Fibroblast of lung (primary cell): ENCODE data around the gene TMEM106C. TPM values are rescaled to one million over a fixed set of nuclear protein-coding genes. Genes with fewer than 3 reads are reported as not detected.

ENCODE experiments used
- DNase-seq, 2 donors: peaks; one replicate each; pipeline versions ENCODE4 v3.0.0 to v3.0.0-alpha.2; 2010; ENCODE audit warnings: low read depth in 2 of 2
- H2AFZ ChIP-seq: 2 replicates; pipeline ENCODE4 v1.5.1; 2012; ENCODE audit warnings: low read length, control low read depth, inconsistent platforms
- H3K27ac ChIP-seq: 2 replicates; pipeline ENCODE4 v1.5.1; 2011; ENCODE audit warnings: low read length, control low read depth; ENCODE audit not compliant: insufficient read depth
- H3K27me3 ChIP-seq: 2 replicates; pipeline ENCODE4 v1.5.1; 2011; ENCODE audit warnings: mild to moderate bottlenecking, low read length; ENCODE audit not compliant: control insufficient read depth, insufficient read depth
- H3K36me3 ChIP-seq: 2 replicates; pipeline ENCODE4 v1.5.1; 2011; ENCODE audit warnings: low read length; ENCODE audit not compliant: control insufficient read depth, insufficient read depth
- H3K4me1 ChIP-seq: 2 replicates; pipeline ENCODE4 v1.5.1; 2011; ENCODE audit warnings: low read length; ENCODE audit not compliant: control insufficient read depth, insufficient read depth; ENCODE audit errors: extremely low read depth
- H3K4me2 ChIP-seq: 2 replicates; pipeline ENCODE4 v1.5.1; 2011; ENCODE audit warnings: low read length, control low read depth; ENCODE audit not compliant: insufficient read depth; ENCODE audit errors: extremely low read depth
- H3K4me3 ChIP-seq, 4 experiments: fragments of 200-600 bp in 1 of 4; sonication (generic) in 1 of 4; replicated peaks in 1 of 4; 2 replicates each; pipeline ENCODE4 v1.5.1; 2011 to 2016; ENCODE audit warnings: low read length in 4 of 4, low read depth in 3 of 4, mild to moderate bottlenecking in 3 of 4, control low read depth in 2 of 4, inconsistent platforms in 1 of 4, mixed read lengths in 1 of 4; ENCODE audit not compliant: insufficient read depth in 1 of 4; ENCODE audit errors: control extremely low read depth in 1 of 4
- H3K79me2 ChIP-seq: 2 replicates; pipeline ENCODE4 v1.5.1; 2012; ENCODE audit warnings: mild to moderate bottlenecking, low read length, inconsistent platforms; ENCODE audit not compliant: control insufficient read depth, insufficient read depth
- H3K9ac ChIP-seq: 2 replicates; pipeline ENCODE4 v1.5.1; 2011; ENCODE audit warnings: mild to moderate bottlenecking, low read length, control low read depth; ENCODE audit not compliant: insufficient read depth
- H3K9me3 ChIP-seq: 2 replicates; pipeline ENCODE4 v1.5.1; 2012; ENCODE audit warnings: low read depth, low read length; ENCODE audit not compliant: control insufficient read depth, insufficient read depth
- H4K20me1 ChIP-seq: 2 replicates; pipeline ENCODE4 v1.5.1; 2011; ENCODE audit warnings: low read length; ENCODE audit not compliant: control insufficient read depth, insufficient read depth; ENCODE audit errors: extremely low read depth
- CTCF ChIP-seq, 2 donors: IDR thresholded peaks in 1 of 2; conservative IDR thresholded peaks in 1 of 2; 1 replicate in 1 of 2; 2 replicates in 1 of 2; pipeline ENCODE4 v1.5.1; 2011 to 2012; ENCODE audit warnings: low read length in 2 of 2, control low read depth in 1 of 2, inconsistent platforms in 1 of 2, low read depth in 1 of 2, mild to moderate bottlenecking in 1 of 2
- EZH2 ChIP-seq: IDR thresholded peaks from 2 replicates; pipeline ENCODE4 v1.5.1; 2012; ENCODE audit warnings: low read length, control low read depth, mild to moderate bottlenecking; ENCODE audit errors: missing control alignments
- polyA plus RNA-seq, 2 donors: library from polyadenylated mRNA; depleted of rRNA in 1 of 2; stranded (reverse) in 1 of 2; unstranded in 1 of 2; fragments of >200 nt; gene quantifications; 2 replicates each; pipeline ENCODE4 v1.2.1, GENCODE V29; 2011 to 2012; ENCODE audit warnings: missing spikeins in 1 of 2
- total RNA-seq: library from RNA; depleted of rRNA; stranded (reverse); fragments of >200 nt; gene quantifications from 2 replicates; pipeline ENCODE4 v1.2.1, GENCODE V29; 2014

TMEM106C gene
- total and polyA plus RNA-seq, 2 donors (not counting 1 experiment from before 2014, with no cell fraction given), result 85.0 to 91.7 TPM

DNA sequence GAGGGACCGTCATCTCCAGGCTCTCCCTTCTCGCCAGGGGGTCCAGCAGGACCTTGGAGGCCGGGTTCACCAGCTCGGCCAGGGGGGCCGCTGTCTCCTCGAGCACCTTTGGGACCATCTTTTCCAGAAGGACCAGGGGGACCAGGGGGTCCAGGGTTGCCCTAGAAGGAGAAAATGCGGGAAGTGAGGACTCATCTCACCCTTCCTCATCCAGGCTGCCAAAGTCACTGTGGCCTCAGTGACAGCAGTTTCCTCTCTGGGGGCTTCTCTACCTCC is 15.1 kb downstream of the TMEM106C start:
- H3K9me3 ChIP-seq, result no peaks in the 10 kb centered on the region
- no peak for DNase-seq
- H3K4me1 ChIP-seq, result no peaks in the 10 kb centered on the region
- H3K27ac ChIP-seq, result no peak overlapping the region
- H4K20me1 ChIP-seq, result no peaks in the 10 kb centered on the region
- no peak for TF ChIP-seq CTCF (conservative IDR thresholded peaks at IDR 0.05 in 1 of 2, IDR thresholded peaks at IDR 0.05 in 1 of 2; ENCODE audit: low read depth in 1 of 2, low read length in 2 of 2)
- no peak for TF ChIP-seq EZH2
- no peak overlapping the region for H2AFZ ChIP-seq
- H3K27me3 ChIP-seq, result peaks cover 9% of the 10 kb centered on the region
- no peak overlapping the region for H3K4me3 ChIP-seq
- no peaks in the 10 kb centered on the region for H3K79me2 ChIP-seq
- no peaks in the 10 kb centered on the region for H3K36me3 ChIP-seq
- no peak overlapping the region for H3K9ac ChIP-seq
- no peak overlapping the region for H3K4me2 ChIP-seq

GRCh38 chr12:47979166-47979565 is 15.8 kb downstream of the TMEM106C start:
- H3K27me3 ChIP-seq, result peaks cover 9% of the 10 kb centered on the region
- no peaks in the 10 kb centered on the region for H3K4me1 ChIP-seq
- H3K79me2 ChIP-seq, result no peaks in the 10 kb centered on the region
- TF ChIP-seq CTCF (conservative IDR thresholded peaks at IDR 0.05 in 1 of 2, IDR thresholded peaks at IDR 0.05 in 1 of 2; ENCODE audit: low read depth in 1 of 2, low read length in 2 of 2), result no peak
- no peak for TF ChIP-seq EZH2
- H3K9me3 ChIP-seq, result no peaks in the 10 kb centered on the region
- no peak overlapping the region for H3K9ac ChIP-seq
- H3K4me3 ChIP-seq, result no peak overlapping the region
- H3K36me3 ChIP-seq, result no peaks in the 10 kb centered on the region
- no peak overlapping the region for H3K4me2 ChIP-seq
- no peaks in the 10 kb centered on the region for H4K20me1 ChIP-seq
- no peak for DNase-seq
- no peak overlapping the region for H2AFZ ChIP-seq
- no peak overlapping the region for H3K27ac ChIP-seq

DNA sequence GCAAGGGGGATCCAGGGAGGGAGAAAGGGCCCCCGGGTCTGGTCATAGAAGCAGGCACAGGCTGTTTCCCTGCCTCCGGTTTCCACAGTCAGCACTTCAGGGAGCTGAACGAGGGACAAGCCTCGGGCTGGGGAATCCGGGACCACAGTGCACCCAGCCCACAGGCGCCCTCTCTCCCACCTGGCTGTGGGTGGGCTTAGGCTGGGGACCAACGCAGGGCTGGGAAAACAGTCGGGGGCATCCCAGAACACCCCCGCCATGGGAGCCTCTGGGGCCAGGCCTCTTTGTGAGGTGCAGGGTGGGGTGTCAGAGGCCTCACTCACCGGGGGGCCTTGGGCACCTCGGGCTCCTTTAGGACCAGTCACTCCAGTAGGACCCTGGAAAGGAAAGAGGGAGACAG is 16.3 kb downstream of the TMEM106C start:
- Histone ChIP-seq H3K9ac (no peak overlapping the region), H3K4me2 (no peak overlapping the region), H3K27me3 (peaks cover 14% of the 10 kb centered on the region), H3K4me1 (no peaks in the 10 kb centered on the region), H3K27ac (no peak overlapping the region), H3K79me2 (no peaks in the 10 kb centered on the region), H2AFZ (no peak overlapping the region), H3K4me3 (no peak overlapping the region), H4K20me1 (no peaks in the 10 kb centered on the region), H3K9me3 (no peaks in the 10 kb centered on the region), H3K36me3 (no peaks in the 10 kb centered on the region)
- DNase-seq, result no peak
- TF ChIP-seq CTCF (conservative IDR thresholded peaks at IDR 0.05 in 1 of 2, IDR thresholded peaks at IDR 0.05 in 1 of 2; ENCODE audit: low read depth in 1 of 2, low read length in 2 of 2), result no peak
- TF ChIP-seq EZH2, result no peak
